Small intestine (tissue), 7 donors: ENCODE results near the gene RAB6C. TPM values are rescaled to one million over a fixed set of nuclear protein-coding genes. Genes with fewer than 3 reads are reported as not detected.
"Not testable (repeated sequence)": the region's sequence is repeated elsewhere in the genome, so short reads cannot be mapped to it uniquely, and the experiment has no call there.

Experiments used
- DNase-seq, 2 donors: peaks; one replicate each; pipeline versions ENCODE4 v3.0.0 to v3.0.0-alpha.2; 2013
- FAIRE-seq: peaks from 2 replicates; lab custom pipeline; 2012; peaks lifted over from hg19 to GRCh38; lab: Jason Lieb, UNC
- H3K27ac ChIP-seq, 3 donors: one replicate each; pipeline ENCODE4 v1.5.1; 2013; ENCODE audit warnings: low read length in 2 of 3, mild to moderate bottlenecking in 2 of 3, control low read depth in 1 of 3, inconsistent platforms in 1 of 3, low read depth in 1 of 3, moderate library complexity in 1 of 3
- H3K27me3 ChIP-seq, 3 donors: one replicate each; pipeline ENCODE4 v1.6.1; 2013; ENCODE audit warnings: low read length in 3 of 3, inconsistent platforms in 1 of 3; ENCODE audit not compliant: control insufficient read depth in 3 of 3, insufficient read depth in 3 of 3
- H3K36me3 ChIP-seq, 3 donors: one replicate each; pipeline ENCODE4 v1.6.1; 2013; ENCODE audit warnings: low read length in 3 of 3, inconsistent platforms in 1 of 3, low read depth in 1 of 3, mild to moderate bottlenecking in 1 of 3, moderate library complexity in 1 of 3; ENCODE audit not compliant: control insufficient read depth in 3 of 3, insufficient read depth in 2 of 3
- H3K4me1 ChIP-seq, 3 donors: one replicate each; pipeline ENCODE4 v1.6.1; 2013; ENCODE audit warnings: low read length in 2 of 3, inconsistent platforms in 1 of 3, low read depth in 1 of 3, mild to moderate bottlenecking in 1 of 3, moderate library complexity in 1 of 3; ENCODE audit not compliant: control insufficient read depth in 3 of 3, insufficient read depth in 2 of 3
- H3K4me3 ChIP-seq, 3 donors: one replicate each; pipeline ENCODE4 v1.5.1; 2013; ENCODE audit warnings: low read length in 3 of 3, control low read depth in 1 of 3, inconsistent platforms in 1 of 3, low read depth in 1 of 3, mild to moderate bottlenecking in 1 of 3, moderate library complexity in 1 of 3
- H3K9me3 ChIP-seq, 2 donors: one replicate each; pipeline ENCODE4 v1.6.1; 2013; ENCODE audit warnings: low read depth in 1 of 2, low read length in 1 of 2; ENCODE audit not compliant: control insufficient read depth in 2 of 2, insufficient read depth in 1 of 2
- WGBS, 3 donors: extraction: QIAGEN DNeasy Blood & Tissue Kit; methylation state at CpG; one replicate each; pipeline ENCODE4 v1.1.7; 2013; 5-methylcytosine and 5-hydroxymethylcytosine counted together
- polyA plus RNA-seq, 4 donors: library from polyadenylated mRNA; stranded (reverse) in 3 of 4; unstranded in 1 of 4; fragments of 200-250 nt in 3 of 4; fragments of 120-200 nt in 1 of 4; gene quantifications; one replicate each; pipeline versions ENCODE4 v1.2.1 to v1.2.3, GENCODE V29; 2013
- donor health status: healthy with polysubstance abuse.
- donor health status: control.
- donor health status: control.
- donor health status: Bipolar disorder and iron deficiency.
- donor health status: healthy.

The RAB6C gene
- polyA plus RNA-seq, 4 donors: 0.07 to 0.09 TPM; not detected in 2

- not testable (repeated sequence) for H3K4me1 ChIP-seq, FAIRE-seq, DNase-seq, H3K4me3 ChIP-seq, H3K36me3 ChIP-seq, H3K27me3 ChIP-seq, H3K9me3 ChIP-seq, H3K27ac ChIP-seq
- 69 to 80% (median 74%) methylated on average over 8 of the region's 8 CpGs for WGBS, 3 donors
Observed at GRCh38 chr2:129943456-129943855, 36.0 kb upstream of the RAB6C start.

GRCh38 chr2:129945557-129945956 lies 33.9 kb upstream of the RAB6C start:
- DNase-seq: no peak

GRCh38 chr2:129947712-129948111 lies 31.8 kb upstream of the RAB6C start:
- not testable (repeated sequence) for FAIRE-seq

More at GRCh38 chr2:129945557-129945956, 33.9 kb upstream of the RAB6C start:
- Histone ChIP-seq H3K4me1 (no peaks in the 10 kb centered on the region), H3K4me3 (no peak overlapping the region), H3K36me3 (no peaks in the 10 kb centered on the region), H3K9me3 (no peaks in the 10 kb centered on the region), H3K27ac (no peak overlapping the region), H3K27me3 (no peaks in the 10 kb centered on the region)
- no peak for FAIRE-seq

GRCh38 chr2:129956171-129956570 lies 23.3 kb upstream of the RAB6C start:
- 65 to 80% (median 78%) methylated on average over 6 of the region's 6 CpGs for WGBS, 3 donors
- not testable (repeated sequence) for FAIRE-seq

More at GRCh38 chr2:129947712-129948111, 31.8 kb upstream of the RAB6C start:
- not testable (repeated sequence) for H3K27me3 ChIP-seq, H3K36me3 ChIP-seq, H3K9me3 ChIP-seq, DNase-seq, H3K4me1 ChIP-seq, H3K4me3 ChIP-seq, H3K27ac ChIP-seq
- 43 to 67% (median 48%) methylated on average over 2 of the region's 2 CpGs for WGBS, 3 donors

GRCh38 chr2:129957891-129958290 lies 21.6 kb upstream of the RAB6C start:
- H3K27me3 ChIP-seq: peaks cover 0 to 4% (median 0%) of the 10 kb centered on the region in 3 donors
- H3K4me3 ChIP-seq: no peak overlapping the region
- no peaks in the 10 kb centered on the region for H3K36me3 ChIP-seq
- no peaks in the 10 kb centered on the region for H3K4me1 ChIP-seq
- DNase-seq: no peak
- WGBS, 3 donors: 36 to 63% (median 53%) methylated on average over 4 of the region's 4 CpGs
- FAIRE-seq: no peak
- no peaks in the 10 kb centered on the region for H3K9me3 ChIP-seq
- H3K27ac ChIP-seq: no peak overlapping the region

More at GRCh38 chr2:129956171-129956570, 23.3 kb upstream of the RAB6C start:
- H3K4me3 ChIP-seq, H3K4me1 ChIP-seq, H3K27me3 ChIP-seq, H3K36me3 ChIP-seq, H3K9me3 ChIP-seq, H3K27ac ChIP-seq, DNase-seq: not testable (repeated sequence)

- not testable (repeated sequence) for H3K27me3 ChIP-seq, H3K27ac ChIP-seq, H3K4me3 ChIP-seq, DNase-seq, FAIRE-seq, H3K4me1 ChIP-seq, H3K36me3 ChIP-seq, H3K9me3 ChIP-seq
- 61 to 69% (median 68%) methylated on average over 4 of the region's 4 CpGs for WGBS, 3 donors
Observed at GRCh38 chr2:129958736-129959135, 20.7 kb upstream of the RAB6C start.

GRCh38 chr2:129968605-129969004 lies 10.9 kb upstream of the RAB6C start:
- 52 to 53% (median 52%) methylated on average over 4 of the region's 4 CpGs for WGBS, 3 donors
- H3K4me1 ChIP-seq, DNase-seq, H3K36me3 ChIP-seq, H3K27ac ChIP-seq, H3K9me3 ChIP-seq, H3K27me3 ChIP-seq, FAIRE-seq, H3K4me3 ChIP-seq: not testable (repeated sequence)

- no peak for FAIRE-seq
- WGBS, 3 donors: 63 to 69% (median 67%) methylated on average over 9 of the region's 9 CpGs
- no peaks in the 10 kb centered on the region for H3K36me3 ChIP-seq
Observed at GRCh38 chr2:129975016-129975774, 4.3 kb upstream of the RAB6C start.

More at GRCh38 chr2:129975016-129975774, 4.3 kb upstream of the RAB6C start:
- Histone ChIP-seq H3K27ac (no peak overlapping the region), H3K9me3 (no peaks in the 10 kb centered on the region), H3K4me3 (no peak overlapping the region), H3K27me3 (peaks cover 0 to 13% (median 4%) of the 10 kb centered on the region in 3 donors), H3K4me1 (no peaks in the 10 kb centered on the region)
- no peak for DNase-seq
